Stimulated activated CD8-positive, alpha-beta memory T cell treated with anti-CD3 and anti-CD28 coated beads, Interleukin-4, amount 100 ng/mL, for 24 hours (primary cell): ENCODE measurements around the gene YWHAE.
"Not testable (repeated sequence)": the region's sequence is repeated elsewhere in the genome, so short reads cannot be mapped to it uniquely, and the experiment has no call there.

Source experiments
- DNase-seq: peaks from one replicate; pipeline ENCODE4 v3.0.0-alpha.2; 2020; ENCODE audit warnings: low read depth

The YWHAE gene

GRCh38 chr17:1373707-1374237, 26.2 kb downstream of the YWHAE start:
- DNase-seq = no peak

- no peak for DNase-seq
These were observed 27.4 kb downstream of the YWHAE start for GRCh38 chr17:1372618-1373017.

- DNase-seq = no peak
These were observed 28.0 kb downstream of the YWHAE start for GRCh38 chr17:1371893-1372590.

- no peak for DNase-seq
These were observed 31.4 kb downstream of the YWHAE start for GRCh38 chr17:1368588-1368987.

GRCh38 chr17:1367351-1367745, 32.7 kb downstream of the YWHAE start:
- no peak for DNase-seq

GRCh38 chr17:1366234-1366633, 33.8 kb downstream of the YWHAE start:
- DNase-seq = no peak

GRCh38 chr17:1365445-1366039, 34.5 kb downstream of the YWHAE start:
- no peak for DNase-seq

GRCh38 chr17:1362964-1363363, 37.1 kb downstream of the YWHAE start:
- no peak for DNase-seq

GRCh38 chr17:1362065-1362848, 37.8 kb downstream of the YWHAE start:
- DNase-seq = no peak

GRCh38 chr17:1360975-1361374, 39.0 kb downstream of the YWHAE start:
- no peak for DNase-seq

- not testable (repeated sequence) for DNase-seq
These were observed 39.7 kb downstream of the YWHAE start for GRCh38 chr17:1360315-1360714.

- no peak for DNase-seq
These were observed 46.0 kb downstream of the YWHAE start for GRCh38 chr17:1354030-1354429.

GRCh38 chr17:1352530-1352929, 47.5 kb downstream of the YWHAE start:
- not testable (repeated sequence) for DNase-seq

GRCh38 chr17:1351971-1352370, 48.1 kb downstream of the YWHAE start:
- DNase-seq = no peak

- no peak for DNase-seq
These were observed 48.7 kb downstream of the YWHAE start for GRCh38 chr17:1351275-1351674.

- DNase-seq = no peak
These were observed 52.3 kb downstream of the YWHAE start for GRCh38 chr17:1347589-1348323.

GRCh38 chr17:1344521-1344920, 55.5 kb downstream of the YWHAE start:
- DNase-seq = no peak

- DNase-seq = no peak
These were observed 56.5 kb downstream of the YWHAE start for GRCh38 chr17:1343554-1343953.

- no peak for DNase-seq
These were observed 59.7 kb downstream of the YWHAE start for GRCh38 chr17:1340371-1340770.

GRCh38 chr17:1331708-1332107, 68.3 kb downstream of the YWHAE start:
- no peak for DNase-seq

GRCh38 chr17:1329745-1330343, 70.2 kb downstream of the YWHAE start:
- DNase-seq = no peak

- DNase-seq = no peak
These were observed 71.6 kb downstream of the YWHAE start for GRCh38 chr17:1328437-1328836.
